Mesenteric fat pad (tissue), 1 donor: ENCODE results near the gene IQSEC3. TPM values are rescaled to one million over a fixed set of nuclear protein-coding genes. Genes with fewer than 3 reads are reported as not detected.
"Not testable (repeated sequence)": the region's sequence is repeated elsewhere in the genome, so short reads cannot be mapped to it uniquely, and the experiment has no call there.

ENCODE experiments used
- DNase-seq: peaks from one replicate; pipeline ENCODE4 v3.0.0-alpha.2; 2020; ENCODE audit warnings: low spot score
- total RNA-seq: library from RNA; stranded (reverse); fragmentation: NEBNext Ultra II Directional; extraction: Animal tissue kit (Norgen Biotek cat#: 25700); gene quantifications from one replicate; pipeline ENCODE4 v1.2.1, GENCODE V29; 2021
- donor health status: DM: yes; HTN: yes; CAD: no.

IQSEC3 gene
- total RNA-seq, 1 donor from 2014 or later: 8.1 TPM

- no peak for DNase-seq
Observed at GRCh38 chr12:212715-213526, 146.4 kb downstream of the IQSEC3 start.

GRCh38 chr12:213527-213932, 147.0 kb downstream of the IQSEC3 start:
- DNase-seq: no peak

- DNase-seq: no peak
Observed at GRCh38 chr12:214003-214741, 147.6 kb downstream of the IQSEC3 start, which contains the start of gene SLC6A12. SLC6A12 (minus strand) TSS chr12:214157; CDS start chr12:209986, 4,171 bp downstream.

- no peak for DNase-seq
Observed at GRCh38 chr12:215116-215515, 148.5 kb downstream of the IQSEC3 start.

GRCh38 chr12:217029-217428, 150.5 kb downstream of the IQSEC3 start:
- not testable (repeated sequence) for DNase-seq

GRCh38 chr12:218221-218620, 151.7 kb downstream of the IQSEC3 start:
- DNase-seq: no peak

- no peak for DNase-seq
Observed at GRCh38 chr12:218728-219590, 152.4 kb downstream of the IQSEC3 start.

GRCh38 chr12:219891-220352, 153.4 kb downstream of the IQSEC3 start:
- no peak for DNase-seq

- no peak for DNase-seq
Observed at GRCh38 chr12:220491-220890, 153.9 kb downstream of the IQSEC3 start.

GRCh38 chr12:220946-221550, 154.5 kb downstream of the IQSEC3 start:
- DNase-seq: no peak

- DNase-seq: no peak
Observed at GRCh38 chr12:221736-222135, 155.2 kb downstream of the IQSEC3 start.

- no peak for DNase-seq
Observed at GRCh38 chr12:223841-224240, 157.3 kb downstream of the IQSEC3 start.

- DNase-seq: no peak
Observed at GRCh38 chr12:224330-224729, 157.8 kb downstream of the IQSEC3 start.

GRCh38 chr12:225012-225411, 158.4 kb downstream of the IQSEC3 start:
- peak; percentile 75 for DNase-seq

GRCh38 chr12:226401-226800, 159.8 kb downstream of the IQSEC3 start:
- DNase-seq: peak; percentile 81

GRCh38 chr12:227286-227915, 160.8 kb downstream of the IQSEC3 start:
- DNase-seq: peak; percentile 76
